Measurements from ENCODE around the gene DCTN3.

DCTN3 gene

DNA sequence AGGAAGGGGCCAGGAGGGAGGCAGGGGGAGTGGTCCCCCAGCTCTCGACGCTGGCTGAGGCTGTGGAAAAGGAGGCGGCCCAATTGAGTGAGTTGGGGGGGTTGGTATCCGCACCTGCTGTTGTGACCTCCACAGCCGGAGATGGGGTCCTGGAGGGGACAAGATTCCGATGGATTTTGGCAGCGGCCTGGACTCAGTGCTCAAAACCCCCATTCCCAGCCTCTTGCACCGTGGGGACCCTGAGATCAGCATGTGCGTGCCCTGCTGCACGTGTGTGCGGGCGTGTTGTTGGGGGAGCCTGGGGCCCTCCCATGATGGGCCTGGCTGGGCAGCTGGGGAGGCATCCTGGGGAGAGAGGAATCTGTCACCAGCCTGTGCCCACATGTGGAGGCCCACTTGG is 45.7 kb downstream of the DCTN3 start:
- TF ChIP-seq POLR2AphosphoS5 (IDR thresholded peaks at IDR 0.05; ENCODE audit: low read depth, low read length) = no peak
- no peak for TF ChIP-seq TAF1 (IDR thresholded peaks at IDR 0.05; ENCODE audit: borderline replicate concordance, low read depth, low read length)
- no peak for TF ChIP-seq POLR2A (IDR thresholded peaks at IDR 0.05; ENCODE audit: low read depth, low read length)
- DNase-seq (ENCODE audit: insufficient read length) (no peak), FAIRE-seq (no peak)

DNA sequence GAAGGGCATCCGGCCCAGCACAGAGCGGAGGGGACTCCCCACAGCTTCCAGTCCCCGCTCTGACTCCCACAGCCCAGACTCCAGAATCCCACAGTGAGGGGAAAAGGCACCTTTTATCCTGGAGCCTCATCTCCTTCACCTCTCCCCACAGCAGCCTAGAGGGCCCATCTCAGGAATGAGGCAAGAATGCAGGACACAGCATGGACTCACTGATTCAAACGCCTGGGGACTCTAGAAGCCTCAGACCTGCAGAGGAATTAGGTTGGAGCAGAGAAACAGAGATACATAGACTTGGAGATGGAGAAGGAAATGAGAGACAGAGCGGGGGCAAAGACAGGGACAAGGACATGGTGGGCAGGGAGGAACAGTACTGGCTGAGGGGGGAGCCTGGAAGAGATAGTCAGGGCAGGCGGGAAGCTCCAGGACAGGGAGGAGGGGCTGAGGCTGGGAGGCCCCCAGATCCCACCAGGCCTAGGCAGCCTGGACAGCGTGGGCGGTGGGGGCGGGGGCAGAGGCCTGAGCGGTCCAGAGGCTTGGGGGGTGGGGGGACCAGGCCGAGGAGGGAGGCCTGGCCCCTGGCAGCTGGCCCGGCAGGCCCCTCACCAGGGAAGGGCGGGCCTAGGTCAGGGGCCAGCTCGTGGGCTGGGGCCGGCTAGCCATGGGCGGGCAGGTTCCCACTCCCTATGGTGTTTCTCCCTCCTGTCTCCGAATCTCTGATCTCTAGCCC is 46.5 kb downstream of the DCTN3 start:
- FAIRE-seq (no peak), DNase-seq (ENCODE audit: insufficient read length) (no peak)
- TF ChIP-seq POLR2A (IDR thresholded peaks at IDR 0.05; ENCODE audit: low read depth, low read length) (no peak), POLR2AphosphoS5 (IDR thresholded peaks at IDR 0.05; ENCODE audit: low read depth, low read length) (no peak), TAF1 (IDR thresholded peaks at IDR 0.05; ENCODE audit: borderline replicate concordance, low read depth, low read length) (no peak)

DNA sequence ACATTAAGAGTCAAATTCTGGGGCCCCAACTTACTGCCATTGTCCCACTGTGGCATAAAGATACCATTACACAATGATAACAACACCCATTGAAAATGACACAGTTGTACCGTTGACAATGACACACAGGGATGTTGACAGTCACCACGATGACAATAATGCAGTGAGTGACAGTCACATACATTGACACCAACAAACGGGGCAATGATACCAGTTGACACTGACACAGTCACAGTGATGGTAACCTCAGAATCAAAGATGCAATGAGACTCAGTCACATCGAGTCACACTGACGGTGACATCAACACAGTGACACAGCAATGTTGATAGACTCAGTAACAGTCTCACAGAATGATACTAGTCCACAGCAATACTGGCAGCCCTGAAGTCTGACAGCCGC is 47.7 kb downstream of the DCTN3 start:
- TF ChIP-seq POLR2A (IDR thresholded peaks at IDR 0.05; ENCODE audit: low read depth, low read length) = no peak
- TF ChIP-seq TAF1 (IDR thresholded peaks at IDR 0.05; ENCODE audit: borderline replicate concordance, low read depth, low read length) = no peak
- no peak for TF ChIP-seq POLR2AphosphoS5 (IDR thresholded peaks at IDR 0.05; ENCODE audit: low read depth, low read length)
- FAIRE-seq (no peak), DNase-seq (ENCODE audit: insufficient read length) (no peak)

DNA sequence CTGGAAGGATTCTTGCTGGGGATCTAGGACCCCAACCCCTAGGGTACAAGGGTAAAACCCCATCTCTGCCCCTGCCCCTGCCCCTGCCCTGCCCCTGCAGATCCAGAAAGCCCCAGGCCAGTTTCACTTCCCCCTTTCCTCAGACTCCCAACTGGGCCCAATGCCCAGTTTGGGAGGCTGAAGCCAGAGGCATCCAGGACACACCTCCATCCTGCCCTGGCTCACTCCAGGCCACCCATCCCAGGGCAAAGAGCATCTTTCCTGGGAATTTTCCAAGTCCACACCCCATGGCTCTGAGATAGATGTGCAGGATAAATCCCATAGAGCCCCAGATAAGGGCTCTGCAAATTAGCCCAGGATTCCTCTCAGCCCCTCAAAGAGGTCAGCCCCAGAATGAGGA is 48.2 kb downstream of the DCTN3 start:
- DNase-seq (ENCODE audit: insufficient read length) (no peak), FAIRE-seq (no peak)
- TF ChIP-seq POLR2A (IDR thresholded peaks at IDR 0.05; ENCODE audit: low read depth, low read length) (no peak), TAF1 (IDR thresholded peaks at IDR 0.05; ENCODE audit: borderline replicate concordance, low read depth, low read length) (no peak), POLR2AphosphoS5 (IDR thresholded peaks at IDR 0.05; ENCODE audit: low read depth, low read length) (no peak)

DNA sequence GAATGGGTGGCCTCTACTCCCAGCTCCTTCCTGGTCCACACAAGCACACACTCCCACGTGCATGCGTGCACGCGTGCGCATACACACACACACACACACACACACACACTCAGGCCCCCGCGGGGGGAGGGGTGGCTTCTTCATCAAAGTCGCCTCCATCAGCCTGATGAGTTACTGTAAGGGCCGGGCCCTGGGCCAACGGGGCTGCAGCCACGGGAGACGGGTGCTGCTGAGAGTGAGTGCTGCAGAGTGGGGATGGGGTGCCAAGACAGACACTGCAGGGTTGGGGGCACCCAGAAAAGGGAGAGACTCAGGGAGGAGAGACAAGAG is 48.8 kb downstream of the DCTN3 start:
- no peak for DNase-seq (ENCODE audit: insufficient read length)
- TF ChIP-seq TAF1 (IDR thresholded peaks at IDR 0.05; ENCODE audit: borderline replicate concordance, low read depth, low read length) (no peak), POLR2A (IDR thresholded peaks at IDR 0.05; ENCODE audit: low read depth, low read length) (no peak), POLR2AphosphoS5 (IDR thresholded peaks at IDR 0.05; ENCODE audit: low read depth, low read length) (no peak)
- FAIRE-seq = no peak

DNA sequence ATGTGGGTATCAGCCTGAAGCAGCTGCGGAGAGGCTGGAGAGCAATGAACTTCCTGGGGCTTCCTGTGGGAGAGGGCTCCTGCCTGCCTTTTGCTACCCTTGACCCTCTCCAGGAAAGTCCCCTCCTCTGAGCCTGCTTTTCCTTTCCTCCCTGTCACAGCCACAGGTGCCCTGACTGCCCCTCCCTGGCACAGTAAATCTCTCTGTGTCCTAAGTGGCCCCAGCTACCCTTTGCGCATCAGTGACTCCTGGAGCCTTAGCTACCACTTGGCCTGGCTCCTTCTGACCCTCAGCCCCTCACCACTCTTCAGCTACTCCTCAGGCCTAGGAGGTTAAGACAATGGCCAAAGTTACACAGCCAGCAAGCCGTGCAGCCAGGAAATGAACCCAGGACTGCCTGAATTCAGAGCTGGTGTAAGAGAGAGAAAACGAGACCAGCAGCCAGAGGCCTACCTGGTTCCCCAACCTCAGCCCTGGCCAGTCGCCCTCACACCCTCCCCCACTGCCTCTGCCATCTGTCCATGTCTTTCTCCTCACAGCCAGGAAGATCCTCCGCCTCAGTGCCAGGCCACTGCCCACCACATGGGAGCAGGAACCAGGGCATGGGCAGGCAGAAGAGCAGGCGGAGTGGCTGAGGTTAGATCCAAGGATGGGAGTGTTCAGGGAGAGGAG is 49.4 kb downstream of the DCTN3 start:
- TF ChIP-seq POLR2A (IDR thresholded peaks at IDR 0.05; ENCODE audit: low read depth, low read length) (no peak), TAF1 (IDR thresholded peaks at IDR 0.05; ENCODE audit: borderline replicate concordance, low read depth, low read length) (no peak), POLR2AphosphoS5 (IDR thresholded peaks at IDR 0.05; ENCODE audit: low read depth, low read length) (no peak)
- no peak for FAIRE-seq
- no peak for DNase-seq (ENCODE audit: insufficient read length)

DNA sequence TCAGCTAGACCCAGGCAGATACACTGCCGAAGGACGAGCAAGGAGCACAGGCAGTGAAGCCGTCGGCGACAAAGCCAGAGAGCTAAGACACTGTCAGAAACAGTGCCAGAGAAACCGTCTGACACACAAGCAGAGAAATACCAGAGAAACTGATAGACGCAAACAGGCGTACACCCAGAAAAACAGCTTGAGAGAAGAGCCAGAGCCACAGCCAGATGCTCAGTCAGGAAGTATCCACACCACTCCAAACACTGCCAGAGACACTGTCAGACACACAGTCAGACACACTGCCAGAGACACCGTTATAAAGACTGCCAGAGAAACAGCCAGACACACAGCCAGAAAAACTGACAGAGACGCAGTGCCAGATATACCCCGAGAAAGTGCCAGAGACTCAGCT is 49.9 kb downstream of the DCTN3 start:
- TF ChIP-seq TAF1 (IDR thresholded peaks at IDR 0.05; ENCODE audit: borderline replicate concordance, low read depth, low read length) (no peak), POLR2A (IDR thresholded peaks at IDR 0.05; ENCODE audit: low read depth, low read length) (no peak), POLR2AphosphoS5 (IDR thresholded peaks at IDR 0.05; ENCODE audit: low read depth, low read length) (no peak)
- FAIRE-seq = no peak

DNA sequence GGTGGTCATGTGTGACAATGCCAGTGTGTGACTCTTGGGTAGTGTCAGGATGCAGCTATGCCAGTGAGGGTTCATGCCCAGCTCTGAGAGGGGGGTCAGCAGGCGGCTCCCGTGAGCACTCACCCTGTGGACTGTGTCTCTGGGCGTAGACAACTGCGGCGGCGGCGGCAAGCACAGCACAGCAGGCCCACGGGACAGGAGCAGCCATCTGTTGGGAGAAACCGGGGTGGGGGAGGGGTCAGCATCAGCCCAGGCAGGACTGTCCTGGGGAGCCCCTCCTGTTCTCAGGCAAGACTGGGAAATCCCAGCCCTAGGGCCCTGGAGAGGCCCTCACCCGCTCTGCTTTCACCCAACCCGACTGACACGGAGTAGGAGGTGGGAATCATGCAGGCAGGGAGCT is 51.5 kb downstream of the DCTN3 start:
- FAIRE-seq (no peak), DNase-seq (ENCODE audit: insufficient read length) (no peak)
- TF ChIP-seq TAF1 (IDR thresholded peaks at IDR 0.05; ENCODE audit: borderline replicate concordance, low read depth, low read length) (no peak), POLR2A (IDR thresholded peaks at IDR 0.05; ENCODE audit: low read depth, low read length) (no peak), POLR2AphosphoS5 (IDR thresholded peaks at IDR 0.05; ENCODE audit: low read depth, low read length) (no peak)

More for the DNA sequence above, 49.9 kb downstream of the DCTN3 start:
- DNase-seq (ENCODE audit: insufficient read length) = no peak

DNA sequence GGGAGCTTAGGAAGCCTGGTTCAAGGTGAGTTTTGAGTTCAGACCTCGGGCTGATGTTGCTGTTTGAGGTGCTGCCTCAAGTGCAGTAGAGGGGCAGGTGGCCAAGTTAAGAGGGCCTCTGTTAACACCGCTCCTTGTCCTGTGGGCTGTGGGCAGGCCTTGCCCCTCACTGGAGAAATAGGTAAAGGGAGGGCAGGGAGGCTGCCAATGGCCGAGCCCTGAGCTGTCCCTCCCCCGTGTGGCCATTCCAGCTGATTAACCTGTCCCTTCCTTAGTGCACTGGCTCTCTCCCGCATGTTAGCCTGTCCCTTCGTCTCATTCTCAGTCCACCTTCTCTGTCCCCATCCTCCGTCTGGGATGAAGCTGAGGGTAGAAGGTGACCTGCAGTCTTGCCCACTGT is 52.2 kb downstream of the DCTN3 start:
- no peak for DNase-seq (ENCODE audit: insufficient read length)
- TF ChIP-seq TAF1 (IDR thresholded peaks at IDR 0.05; ENCODE audit: borderline replicate concordance, low read depth, low read length) (no peak), POLR2AphosphoS5 (IDR thresholded peaks at IDR 0.05; ENCODE audit: low read depth, low read length) (no peak), POLR2A (IDR thresholded peaks at IDR 0.05; ENCODE audit: low read depth, low read length) (no peak)
- no peak for FAIRE-seq

DNA sequence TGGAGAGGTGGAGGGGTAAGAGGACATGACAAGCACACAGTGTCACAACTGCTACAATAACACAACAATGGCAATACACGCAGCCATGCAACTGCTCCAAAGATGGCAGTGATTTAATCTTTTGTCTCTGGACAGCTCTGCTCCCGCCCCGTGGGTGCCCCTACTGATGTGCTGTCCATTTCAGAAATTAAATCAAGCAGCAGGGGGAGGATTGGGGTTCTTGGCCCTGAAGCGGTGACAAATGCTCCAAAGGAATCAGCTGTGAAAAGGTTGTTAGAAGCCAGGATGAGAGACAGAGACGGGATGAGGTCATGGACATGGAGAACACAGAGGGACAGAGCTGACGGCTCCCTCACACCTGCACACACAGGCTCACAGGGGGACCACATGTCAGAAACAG is 53.3 kb downstream of the DCTN3 start:
- DNase-seq (ENCODE audit: insufficient read length) (no peak), FAIRE-seq (no peak)
- TF ChIP-seq POLR2AphosphoS5 (IDR thresholded peaks at IDR 0.05; ENCODE audit: low read depth, low read length) (no peak), TAF1 (IDR thresholded peaks at IDR 0.05; ENCODE audit: borderline replicate concordance, low read depth, low read length) (no peak), POLR2A (IDR thresholded peaks at IDR 0.05; ENCODE audit: low read depth, low read length) (no peak)

DNA sequence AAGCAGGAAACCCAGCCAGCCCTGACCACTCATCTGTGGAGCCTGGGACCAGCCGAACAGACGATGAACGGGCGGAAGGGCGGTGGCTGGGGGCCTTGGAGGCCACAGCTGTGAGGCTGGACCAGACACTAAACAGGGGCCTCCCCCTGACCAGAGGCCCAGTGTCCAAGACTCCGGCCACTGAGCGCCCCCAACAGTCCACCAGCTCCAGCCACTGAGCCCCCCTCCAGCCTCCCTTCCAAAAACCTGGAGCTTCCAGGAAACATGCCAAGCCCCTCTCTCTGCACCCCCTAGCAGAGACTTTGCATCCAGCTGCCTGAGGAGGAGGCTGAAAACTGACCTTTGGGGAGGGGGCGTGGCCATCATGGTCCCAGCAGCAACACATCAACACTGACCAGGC is 54.0 kb downstream of the DCTN3 start:
- FAIRE-seq = no peak
- DNase-seq (ENCODE audit: insufficient read length) = no peak
- TF ChIP-seq POLR2A (IDR thresholded peaks at IDR 0.05; ENCODE audit: low read depth, low read length) (no peak), POLR2AphosphoS5 (IDR thresholded peaks at IDR 0.05; ENCODE audit: low read depth, low read length) (no peak), TAF1 (IDR thresholded peaks at IDR 0.05; ENCODE audit: borderline replicate concordance, low read depth, low read length) (no peak)

DNA sequence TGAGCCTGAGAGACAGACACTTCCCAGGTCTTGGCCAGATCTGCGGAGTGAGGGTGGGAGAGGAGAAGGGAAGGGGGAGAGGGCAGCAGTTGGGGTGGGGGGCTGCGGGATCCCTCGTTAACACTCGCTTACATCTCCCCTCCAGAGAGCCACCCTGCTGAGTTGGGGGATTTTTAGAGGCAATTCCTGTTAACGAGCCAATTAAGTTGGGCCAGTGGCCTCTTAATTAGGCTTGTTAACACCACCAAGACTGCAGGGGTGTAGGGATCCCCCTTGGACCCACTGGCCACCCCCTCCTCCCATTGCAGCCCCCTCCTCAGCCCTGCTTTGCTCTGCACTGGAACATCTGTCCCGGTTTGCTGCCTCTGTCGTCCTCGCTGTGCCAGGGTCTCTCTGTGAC is 54.4 kb downstream of the DCTN3 start:
- FAIRE-seq = no peak
- TF ChIP-seq TAF1 (IDR thresholded peaks at IDR 0.05; ENCODE audit: borderline replicate concordance, low read depth, low read length) = no peak
- no peak for TF ChIP-seq POLR2AphosphoS5 (IDR thresholded peaks at IDR 0.05; ENCODE audit: low read depth, low read length)
- TF ChIP-seq POLR2A (IDR thresholded peaks at IDR 0.05; ENCODE audit: low read depth, low read length) = no peak

More for the DNA sequence above, 54.4 kb downstream of the DCTN3 start:
- no peak for DNase-seq (ENCODE audit: insufficient read length)

Data from GM12892 (cell line).